ENCODE data around the gene SFSWAP. TPM values are rescaled to one million over a fixed set of nuclear protein-coding genes. Genes with fewer than 3 reads are reported as not detected.
A peak's percentile ranks its signal among the peaks of the same experiment; 100 is the strongest.
"Not testable (repeated sequence)": the region's sequence is repeated elsewhere in the genome, so short reads cannot be mapped to it uniquely, and the experiment has no call there.

The SFSWAP gene
- 46.9 TPM for total RNA-seq
- long read RNA-seq, partial matches to known transcripts: 61 of 78 reads
- long read RNA-seq, other reads (novel, unspliced or antisense): 13 of 78 reads

DNA sequence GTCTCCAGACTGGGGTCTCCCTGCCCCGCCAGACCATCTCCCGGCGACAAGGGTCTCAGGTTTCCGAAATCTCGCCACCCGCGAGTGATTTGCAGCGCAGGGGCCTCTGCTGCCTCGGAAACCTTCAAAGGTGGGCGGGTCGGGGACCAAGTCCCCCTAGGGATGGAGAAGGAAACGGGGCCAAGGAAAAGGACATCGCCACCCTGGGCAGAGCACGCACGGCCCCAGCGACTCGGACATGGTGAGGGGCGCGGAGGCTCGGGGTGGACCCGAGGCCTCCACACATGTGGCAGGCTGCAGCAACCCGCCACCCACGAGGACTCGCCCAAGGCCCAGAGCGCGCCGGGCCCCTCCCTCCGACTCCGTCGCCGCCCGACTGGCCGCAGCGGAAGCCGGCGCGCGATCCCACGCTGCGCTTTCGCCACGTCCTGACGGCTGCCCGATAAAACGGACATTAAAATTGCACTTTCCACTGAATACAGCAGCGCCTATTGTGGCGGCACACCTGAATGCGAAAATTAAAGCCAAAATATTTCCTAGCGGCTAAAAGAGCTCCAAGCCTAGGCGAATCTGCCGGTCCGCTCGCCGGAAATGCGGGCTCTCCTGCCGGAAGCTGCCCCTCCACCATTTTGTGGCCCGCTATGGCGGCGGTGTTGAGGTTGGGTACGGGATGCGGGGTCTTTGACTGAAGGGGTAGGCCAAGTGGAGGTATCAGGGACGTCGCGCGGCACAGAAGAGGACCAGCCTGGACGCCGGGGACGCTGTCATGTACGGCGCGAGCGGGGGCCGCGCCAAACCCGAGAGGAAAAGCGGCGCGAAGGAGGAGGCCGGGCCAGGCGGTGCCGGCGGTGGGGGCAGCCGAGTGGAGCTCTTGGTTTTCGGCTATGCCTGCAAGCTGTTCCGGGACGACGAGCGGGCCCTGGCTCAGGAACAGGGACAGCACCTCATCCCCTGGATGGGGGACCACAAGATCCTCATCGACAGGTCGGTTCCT, at the start of gene SFSWAP:
TSS of gene SFSWAP (plus strand) at position 627 of the 994 bp plus-strand sequence. CDS start at position 767, 140 bp downstream.
- Histone ChIP-seq H3K9me3 (no peaks in the 10 kb centered on the region), H3K4me3 (peak within 1 kb of the TSS; percentile 99), H3K27me3 (ENCODE audit: low read depth) (no peaks in the 10 kb centered on the region), H3K4me1 (peaks cover 27% of the 10 kb centered on the region), H3K36me3 (peaks cover 27% of the 10 kb centered on the region), H3K27ac (peak within 1 kb of the TSS; percentile 94)
- ATAC-seq: peak; percentile 96 to 98
- no peak for TF ChIP-seq CTCF (IDR thresholded peaks at IDR 0.05)
- peak; percentile 88 for DNase-seq
- intact Hi-C loops (cut with DNase I): no loop called here

GRCh38 chr12:131661170-131661985, 49.5 kb upstream of the SFSWAP start:
- H3K9me3 ChIP-seq; H3K36me3 ChIP-seq; H3K27ac ChIP-seq; intact Hi-C loops (cut with DNase I); H3K4me1 ChIP-seq; DNase-seq: not testable (repeated sequence)
- peaks cover 10% of the 10 kb centered on the region for H3K27me3 ChIP-seq (ENCODE audit: low read depth)
- peak overlapping the region; percentile 31 for H3K4me3 ChIP-seq
- peak; percentile 35 to 49 for ATAC-seq

DNA sequence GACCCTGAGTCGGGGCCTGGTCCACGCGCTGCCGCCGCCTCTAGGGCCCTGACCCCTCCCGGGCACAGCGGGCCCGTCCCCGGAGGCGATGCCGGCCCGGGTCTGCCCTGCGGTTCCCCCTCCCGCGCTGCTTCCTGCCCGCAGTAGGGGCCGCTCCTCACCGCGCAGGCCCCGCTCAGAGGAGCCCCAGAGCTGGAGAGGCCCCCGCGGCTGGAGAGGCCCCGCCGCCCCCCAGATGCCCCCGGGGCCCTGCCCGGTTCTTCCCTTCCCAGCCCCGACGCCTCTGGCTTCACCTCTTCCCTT, 49.0 kb upstream of the SFSWAP start:
- ATAC-seq: peak; percentile 9 to 34

DNA sequence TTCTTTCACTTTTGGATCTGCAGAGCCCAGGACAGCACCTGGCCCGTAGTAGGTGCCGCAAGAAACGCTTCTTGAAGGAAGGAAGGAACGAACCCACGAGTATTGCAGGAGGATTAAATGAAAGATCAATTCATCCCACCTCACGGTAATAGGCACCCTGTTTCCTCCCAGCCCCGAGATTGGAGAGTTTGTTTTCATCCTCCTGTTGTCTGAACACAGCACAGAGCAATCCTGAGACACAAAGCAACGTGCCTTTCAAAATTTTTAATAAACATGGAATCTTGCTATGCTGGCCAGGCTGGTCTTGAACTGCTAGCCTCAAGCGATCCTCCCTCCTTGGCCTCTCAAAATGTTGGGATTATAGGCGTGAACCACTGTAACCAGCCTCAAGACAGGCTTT, 48.5 kb upstream of the SFSWAP start:
- H3K27ac ChIP-seq; DNase-seq; H3K36me3 ChIP-seq; intact Hi-C loops (cut with DNase I); H3K4me1 ChIP-seq; H3K4me3 ChIP-seq; ATAC-seq; H3K9me3 ChIP-seq: not testable (repeated sequence)
- H3K27me3 ChIP-seq (ENCODE audit: low read depth): peaks cover 10% of the 10 kb centered on the region

More for the DNA sequence above, 49.0 kb upstream of the SFSWAP start:
- H3K27ac ChIP-seq; H3K4me1 ChIP-seq; intact Hi-C loops (cut with DNase I); H3K36me3 ChIP-seq; H3K9me3 ChIP-seq; DNase-seq; H3K4me3 ChIP-seq: not testable (repeated sequence)
- peaks cover 10% of the 10 kb centered on the region for H3K27me3 ChIP-seq (ENCODE audit: low read depth)

- DNase-seq; H3K27me3 ChIP-seq (ENCODE audit: low read depth); H3K4me1 ChIP-seq; ATAC-seq; H3K4me3 ChIP-seq; H3K27ac ChIP-seq; H3K9me3 ChIP-seq; H3K36me3 ChIP-seq; intact Hi-C loops (cut with DNase I): not testable (repeated sequence)
Observed at GRCh38 chr12:131665666-131666065, 45.2 kb upstream of the SFSWAP start.

GRCh38 chr12:131666486-131666885, 44.4 kb upstream of the SFSWAP start:
- intact Hi-C loops (cut with DNase I); H3K27me3 ChIP-seq (ENCODE audit: low read depth); H3K4me3 ChIP-seq; H3K27ac ChIP-seq; H3K36me3 ChIP-seq; ATAC-seq; H3K4me1 ChIP-seq; H3K9me3 ChIP-seq; DNase-seq: not testable (repeated sequence)

- H3K9me3 ChIP-seq; ATAC-seq; H3K27ac ChIP-seq; H3K4me1 ChIP-seq; DNase-seq; intact Hi-C loops (cut with DNase I); H3K27me3 ChIP-seq (ENCODE audit: low read depth); H3K36me3 ChIP-seq; H3K4me3 ChIP-seq: not testable (repeated sequence)
Observed at GRCh38 chr12:131666978-131667601, 43.8 kb upstream of the SFSWAP start.

DNA sequence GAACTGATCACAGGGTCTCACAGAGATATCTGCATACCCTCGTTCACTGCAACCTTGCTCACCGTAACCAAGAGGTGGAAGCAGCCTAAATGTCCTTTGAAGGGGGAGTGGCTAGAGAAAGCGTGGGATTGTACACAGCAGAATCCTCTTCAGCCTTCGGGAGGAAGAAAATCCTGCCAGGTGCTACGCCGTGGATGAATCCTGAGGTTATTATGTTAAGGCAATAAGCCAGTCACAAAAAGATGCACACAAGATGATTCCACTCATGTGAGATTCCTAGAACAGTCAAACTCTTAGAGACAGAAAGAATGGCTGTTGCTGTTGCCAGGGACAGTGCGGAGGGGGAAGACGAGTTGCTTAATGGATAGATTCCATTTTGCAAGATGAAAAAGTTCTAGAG, 39.6 kb upstream of the SFSWAP start:
- Histone ChIP-seq H3K27me3 (ENCODE audit: low read depth) (peaks cover 7% of the 10 kb centered on the region), H3K4me1 (no peaks in the 10 kb centered on the region), H3K9me3 (no peaks in the 10 kb centered on the region), H3K27ac (no peak overlapping the region), H3K36me3 (no peaks in the 10 kb centered on the region), H3K4me3 (no peak overlapping the region)
- intact Hi-C loops (cut with DNase I): no loop called here
- no peak for TF ChIP-seq CTCF (IDR thresholded peaks at IDR 0.05)
- ATAC-seq (no peak), DNase-seq (no peak)
